ENCODE results near the gene EXT2.

Gene EXT2

DNA sequence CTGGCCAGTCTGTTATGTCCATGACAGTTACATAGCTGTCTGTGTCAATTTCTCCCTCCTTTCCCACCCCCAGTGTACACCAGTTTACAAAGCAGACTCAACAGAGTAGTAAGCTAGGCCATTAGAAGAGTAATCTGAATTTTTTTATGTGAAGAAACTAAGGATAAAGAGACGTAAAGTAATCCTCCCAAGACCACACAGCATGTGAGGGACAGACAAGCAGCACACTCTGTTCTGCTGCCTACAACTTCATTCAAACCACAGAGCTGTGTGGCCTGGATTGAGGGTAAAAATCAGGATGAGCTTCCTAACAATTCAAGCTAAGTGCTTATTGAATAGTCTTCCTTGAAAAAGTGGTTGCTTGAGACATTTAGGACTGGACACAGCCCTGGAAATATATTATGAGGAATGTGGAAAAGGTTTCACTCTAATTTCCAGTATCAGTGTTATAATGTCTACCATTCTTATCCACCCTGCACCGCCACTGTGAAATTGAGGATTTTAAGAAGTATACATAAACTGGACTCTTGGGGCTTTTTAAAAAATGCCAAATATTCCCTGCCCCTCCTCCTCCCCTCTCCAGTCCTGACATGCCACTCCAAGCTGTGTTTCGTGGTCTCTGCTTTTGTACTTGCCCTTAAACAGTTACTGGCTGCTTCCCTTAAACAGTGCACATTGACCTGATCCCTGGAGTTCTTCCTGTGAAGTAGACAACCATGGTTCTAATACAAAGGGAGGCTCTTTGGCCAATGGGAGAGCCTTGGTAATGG lies 40.9 kb downstream of the EXT2 start:
- Histone ChIP-seq H3K79me2 (ENCODE audit: control insufficient read depth, low read length) (no peaks in the 10 kb centered on the region), H3K27ac (ENCODE audit: low read depth, low read length) (no peak overlapping the region), H3K9me3 (ENCODE audit: control insufficient read depth, insufficient read depth, low read length) (no peaks in the 10 kb centered on the region), H3K27me3 (ENCODE audit: control insufficient read depth, low read length) (no peaks in the 10 kb centered on the region), H3K36me3 (ENCODE audit: control insufficient read depth, low read length) (peaks cover 3% of the 10 kb centered on the region; the same call in 1 of the 2 replicates), H3K9me2 (replicated peaks; ENCODE audit: control insufficient read depth, low read length) (no peaks in the 10 kb centered on the region), H3K4me2 (ENCODE audit: low read length) (no peak overlapping the region), H4K20me1 (ENCODE audit: control insufficient read depth, insufficient read depth, low read depth, low read length) (no peaks in the 10 kb centered on the region), H3F3A (ENCODE audit: control insufficient read depth, insufficient read depth) (no peaks in the 10 kb centered on the region), H3K4me1 (ENCODE audit: control insufficient read depth, low read length) (no peaks in the 10 kb centered on the region), H3K4me3 (ENCODE audit: low read length) (no peak overlapping the region)
- TF ChIP-seq EZH2phosphoT487 (IDR thresholded peaks at IDR 0.05; ENCODE audit: borderline replicate concordance, low read length) (no peak), CTCF (IDR thresholded peaks at IDR 0.05; ENCODE audit: low read depth, low read length, poor library complexity, severe bottlenecking) (no peak)

DNA sequence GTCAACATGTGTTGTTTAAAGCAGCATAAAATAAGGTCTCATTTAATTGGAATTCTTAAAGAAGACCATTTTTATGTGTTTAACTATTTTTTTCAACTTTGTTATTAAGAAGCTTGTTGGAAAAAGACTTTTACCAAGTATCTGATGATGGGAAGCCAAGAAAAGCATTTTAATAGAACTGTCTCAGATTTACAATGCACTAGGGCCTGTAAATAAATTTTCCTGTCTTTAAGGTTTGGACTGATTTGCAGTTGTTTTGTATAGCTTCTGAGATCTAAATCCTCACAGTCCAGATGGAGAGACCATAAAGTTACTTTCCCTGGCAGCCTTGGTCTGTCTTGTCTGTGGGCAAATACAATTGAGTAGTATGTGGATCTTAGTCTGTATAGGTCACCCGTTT lies 41.6 kb downstream of the EXT2 start:
- no peaks in the 10 kb centered on the region for H3K27me3 ChIP-seq (ENCODE audit: control insufficient read depth, low read length)
- H4K20me1 ChIP-seq (ENCODE audit: control insufficient read depth, insufficient read depth, low read depth, low read length): no peaks in the 10 kb centered on the region
- no peaks in the 10 kb centered on the region for H3F3A ChIP-seq (ENCODE audit: control insufficient read depth, insufficient read depth)
- no peaks in the 10 kb centered on the region for H3K79me2 ChIP-seq (ENCODE audit: control insufficient read depth, low read length)
- H3K4me1 ChIP-seq (ENCODE audit: control insufficient read depth, low read length): no peaks in the 10 kb centered on the region
- H3K9me2 ChIP-seq (replicated peaks; ENCODE audit: control insufficient read depth, low read length): no peaks in the 10 kb centered on the region
- peaks cover 3% of the 10 kb centered on the region; the same call in 1 of the 2 replicates for H3K36me3 ChIP-seq (ENCODE audit: control insufficient read depth, low read length)
- no peaks in the 10 kb centered on the region for H3K9me3 ChIP-seq (ENCODE audit: control insufficient read depth, insufficient read depth, low read length)
- TF ChIP-seq CTCF (IDR thresholded peaks at IDR 0.05; ENCODE audit: low read depth, low read length, poor library complexity, severe bottlenecking) (no peak), EZH2phosphoT487 (IDR thresholded peaks at IDR 0.05; ENCODE audit: borderline replicate concordance, low read length) (no peak)
- no peak overlapping the region for H3K27ac ChIP-seq (ENCODE audit: low read depth, low read length)
- no peak overlapping the region for H3K4me3 ChIP-seq (ENCODE audit: low read length)
- H3K4me2 ChIP-seq (ENCODE audit: low read length): no peak overlapping the region

GRCh38 chr11:44138286-44138685 lies 42.8 kb downstream of the EXT2 start:
- no peaks in the 10 kb centered on the region for H3K27me3 ChIP-seq (ENCODE audit: control insufficient read depth, low read length)
- no peaks in the 10 kb centered on the region for H3K79me2 ChIP-seq (ENCODE audit: control insufficient read depth, low read length)
- no peak overlapping the region for H3K4me2 ChIP-seq (ENCODE audit: low read length)
- H3K36me3 ChIP-seq (ENCODE audit: control insufficient read depth, low read length): peaks cover 3% of the 10 kb centered on the region; the same call in 1 of the 2 replicates
- no peak overlapping the region for H3K4me3 ChIP-seq (ENCODE audit: low read length)
- H3K4me1 ChIP-seq (ENCODE audit: control insufficient read depth, low read length): no peaks in the 10 kb centered on the region
- TF ChIP-seq CTCF (IDR thresholded peaks at IDR 0.05; ENCODE audit: low read depth, low read length, poor library complexity, severe bottlenecking): no peak
- TF ChIP-seq EZH2phosphoT487 (IDR thresholded peaks at IDR 0.05; ENCODE audit: borderline replicate concordance, low read length): no peak
- H3K9me2 ChIP-seq (replicated peaks; ENCODE audit: control insufficient read depth, low read length): no peaks in the 10 kb centered on the region
- H3K27ac ChIP-seq (ENCODE audit: low read depth, low read length): no peak overlapping the region
- no peaks in the 10 kb centered on the region for H4K20me1 ChIP-seq (ENCODE audit: control insufficient read depth, insufficient read depth, low read depth, low read length)
- H3F3A ChIP-seq (ENCODE audit: control insufficient read depth, insufficient read depth): no peaks in the 10 kb centered on the region
- H3K9me3 ChIP-seq (ENCODE audit: control insufficient read depth, insufficient read depth, low read length): no peaks in the 10 kb centered on the region

All from DOHH2 (cell line).